SU-DHL-6 (cell line): Measurements from ENCODE around the gene SF1.

ENCODE experiments used
- CTCF ChIP-seq: fragments of 200-600 bp; sonication (generic); IDR thresholded peaks from one replicate; pipeline ENCODE4 v1.5.1; 2017; ENCODE audit warnings: antibody characterized with exemption, mild to moderate bottlenecking, low read length, moderate library complexity; ENCODE audit not compliant: insufficient read depth, poor library complexity, severe bottlenecking
- EZH2phosphoT487 ChIP-seq: fragments of 200-600 bp; sonication (generic), shearing (Covaris generic); conservative IDR thresholded peaks from 2 replicates; pipeline ENCODE4 v1.6.1; 2018; ENCODE audit warnings: mild to moderate bottlenecking, antibody characterized with exemption, low read length, moderate library complexity, mixed read lengths

GRCh38 chr11:64726211-64726641, 52.1 kb downstream of the SF1 start:
- TF ChIP-seq CTCF (no peak), EZH2phosphoT487 (no peak)
